Activated CD8-positive, alpha-beta memory T cell treated with anti-CD3 and anti-CD28 coated beads, Interleukin-2, amount 50 U/mL, for 24 hours (primary cell): ENCODE results near the gene SLC7A4.

Experiments used
- DNase-seq: peaks from one replicate; pipeline ENCODE4 v3.0.0-alpha.2; 2020; ENCODE audit errors: extremely low read depth

Gene SLC7A4

DNA sequence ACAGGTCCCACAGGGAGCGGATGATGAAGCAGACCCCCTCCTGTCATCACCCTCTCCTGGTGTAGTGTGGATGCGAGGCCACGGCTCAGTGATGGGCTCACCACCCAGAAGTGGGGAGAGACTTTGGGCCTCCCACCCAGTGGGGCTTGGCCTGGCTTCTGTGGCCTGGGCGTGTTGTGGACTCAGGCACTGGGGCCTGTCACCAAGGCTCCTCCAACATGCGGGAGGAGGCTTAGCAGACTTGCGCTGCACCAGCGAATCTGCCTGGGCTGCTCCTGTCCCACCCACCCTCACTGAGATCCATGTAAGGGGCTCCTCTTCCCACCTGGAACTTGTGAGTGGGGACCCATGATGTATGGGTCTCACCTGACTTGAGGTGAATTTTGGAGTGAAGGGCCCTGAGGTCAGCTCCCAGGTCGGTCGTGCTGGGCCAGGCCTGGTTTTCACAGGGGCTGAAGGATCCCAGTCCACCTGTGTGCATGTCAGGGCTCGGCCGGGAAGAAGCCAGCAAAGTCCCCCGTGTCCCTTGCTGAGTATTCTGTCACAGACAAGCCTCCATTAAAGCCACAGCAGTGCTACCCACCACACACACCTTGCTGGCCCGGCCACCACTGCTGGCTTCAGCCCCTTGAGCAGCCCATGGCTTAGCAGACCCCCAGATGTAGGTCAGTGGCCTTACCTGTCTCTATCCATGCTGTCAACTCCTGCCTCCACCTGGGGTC lies 34.7 kb downstream of the SLC7A4 start:
- no peak for DNase-seq

DNA sequence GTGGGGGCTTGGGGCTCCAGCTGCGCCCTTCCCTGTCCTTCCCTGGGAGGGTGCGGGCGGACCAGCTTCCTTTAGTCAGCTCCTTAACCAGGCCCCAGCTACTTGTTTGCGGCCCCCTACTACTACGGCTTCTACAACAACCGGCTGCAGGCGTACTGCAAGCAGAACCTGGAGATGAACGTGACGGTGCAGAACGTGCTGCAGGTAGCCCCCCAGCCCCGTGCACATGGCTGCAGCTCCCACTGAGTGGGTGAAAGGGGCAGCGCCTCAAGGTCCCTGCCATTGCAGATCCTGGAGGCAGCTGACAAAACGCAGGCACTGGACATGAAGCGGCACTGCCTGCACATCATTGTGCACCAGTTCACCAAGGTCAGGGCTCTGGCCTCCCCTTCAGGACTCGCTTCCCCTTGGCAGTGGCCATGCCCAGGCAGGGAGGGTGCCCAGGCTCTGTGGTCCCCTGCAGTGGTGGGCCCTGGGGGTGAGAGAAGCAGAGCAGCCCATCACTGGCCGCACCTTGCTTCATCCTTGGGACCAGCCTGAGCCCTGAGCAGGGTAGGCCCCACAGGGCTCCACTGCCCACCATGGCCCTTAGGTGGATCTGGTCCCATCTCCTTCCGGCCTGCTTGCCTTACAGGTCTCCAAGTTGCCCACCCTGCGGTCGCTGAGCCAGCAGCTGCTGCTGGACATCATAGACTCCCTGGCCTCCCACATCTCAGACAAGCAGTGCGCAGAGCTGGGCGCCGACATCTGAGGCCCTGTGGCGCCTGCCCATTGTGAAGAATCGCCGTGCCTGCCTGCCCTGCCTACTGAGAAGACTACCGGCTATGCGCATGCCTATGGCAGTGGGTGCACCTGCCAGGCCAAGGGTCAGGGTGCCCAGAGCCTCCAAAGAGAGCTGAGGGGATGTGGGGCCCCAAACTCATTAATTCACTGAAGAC lies 35.5 kb downstream of the SLC7A4 start:
- no peak for DNase-seq

- no peak for DNase-seq
These were observed 36.3 kb downstream of the SLC7A4 start for GRCh38 chr22:20996031-20996410.

GRCh38 chr22:20995329-20996030 lies 36.9 kb downstream of the SLC7A4 start:
- no peak for DNase-seq

DNA sequence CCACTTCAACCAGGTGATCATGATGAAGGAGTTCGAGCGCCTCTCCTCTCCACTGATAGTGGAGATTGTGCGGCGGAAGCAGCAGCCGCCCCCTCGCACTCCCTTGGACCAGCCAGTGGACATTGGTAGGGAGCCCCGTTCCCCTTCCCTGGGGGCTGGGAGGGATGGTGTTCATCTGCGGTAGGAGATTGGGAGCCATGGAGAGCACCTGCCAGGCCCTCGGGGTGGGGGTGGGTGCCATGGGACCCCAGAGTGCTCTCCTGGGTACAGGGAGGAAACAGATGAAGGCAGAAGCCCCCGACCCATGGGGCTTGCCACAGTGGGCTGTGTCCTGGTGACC lies 37.5 kb downstream of the SLC7A4 start:
- no peak for DNase-seq

DNA sequence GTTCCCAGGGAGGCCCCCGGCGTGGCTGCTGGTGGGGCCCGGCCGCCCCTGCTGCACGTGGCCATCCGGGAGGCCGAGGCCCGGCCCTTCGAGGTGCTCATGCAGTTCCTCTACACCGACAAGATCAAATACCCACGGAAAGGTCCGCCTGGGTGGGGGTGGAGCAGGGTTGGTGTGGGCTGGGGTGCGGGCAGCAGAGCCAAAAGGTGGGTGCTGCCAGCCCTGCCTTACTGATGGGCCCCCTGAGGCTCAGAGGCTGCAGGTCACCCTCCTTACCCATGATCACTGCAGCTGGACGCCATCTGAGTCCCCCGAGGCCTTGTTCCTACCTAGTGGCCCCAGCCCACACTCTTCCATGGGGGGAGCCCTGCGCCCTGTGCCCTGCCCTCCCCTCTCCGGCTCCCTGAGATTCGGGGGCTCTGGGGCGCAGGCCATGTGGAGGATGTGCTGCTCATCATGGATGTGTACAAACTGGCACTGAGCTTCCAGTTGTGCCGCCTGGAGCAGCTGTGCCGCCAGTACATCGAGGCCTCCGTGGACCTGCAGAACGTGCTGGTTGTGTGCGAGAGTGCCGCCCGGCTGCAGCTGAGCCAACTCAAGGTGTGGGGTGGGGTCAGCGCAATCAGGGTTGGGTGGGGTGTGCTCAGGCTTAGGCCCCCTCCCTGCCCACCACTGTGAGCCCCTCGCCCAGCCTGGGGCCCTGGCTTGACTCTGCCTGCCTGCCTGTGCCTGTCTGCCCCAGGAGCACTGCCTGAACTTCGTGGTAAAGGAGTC lies 38.0 kb downstream of the SLC7A4 start:
- no peak for DNase-seq

GRCh38 chr22:20993304-20994127 lies 38.8 kb downstream of the SLC7A4 start:
- DNase-seq, result no peak

DNA sequence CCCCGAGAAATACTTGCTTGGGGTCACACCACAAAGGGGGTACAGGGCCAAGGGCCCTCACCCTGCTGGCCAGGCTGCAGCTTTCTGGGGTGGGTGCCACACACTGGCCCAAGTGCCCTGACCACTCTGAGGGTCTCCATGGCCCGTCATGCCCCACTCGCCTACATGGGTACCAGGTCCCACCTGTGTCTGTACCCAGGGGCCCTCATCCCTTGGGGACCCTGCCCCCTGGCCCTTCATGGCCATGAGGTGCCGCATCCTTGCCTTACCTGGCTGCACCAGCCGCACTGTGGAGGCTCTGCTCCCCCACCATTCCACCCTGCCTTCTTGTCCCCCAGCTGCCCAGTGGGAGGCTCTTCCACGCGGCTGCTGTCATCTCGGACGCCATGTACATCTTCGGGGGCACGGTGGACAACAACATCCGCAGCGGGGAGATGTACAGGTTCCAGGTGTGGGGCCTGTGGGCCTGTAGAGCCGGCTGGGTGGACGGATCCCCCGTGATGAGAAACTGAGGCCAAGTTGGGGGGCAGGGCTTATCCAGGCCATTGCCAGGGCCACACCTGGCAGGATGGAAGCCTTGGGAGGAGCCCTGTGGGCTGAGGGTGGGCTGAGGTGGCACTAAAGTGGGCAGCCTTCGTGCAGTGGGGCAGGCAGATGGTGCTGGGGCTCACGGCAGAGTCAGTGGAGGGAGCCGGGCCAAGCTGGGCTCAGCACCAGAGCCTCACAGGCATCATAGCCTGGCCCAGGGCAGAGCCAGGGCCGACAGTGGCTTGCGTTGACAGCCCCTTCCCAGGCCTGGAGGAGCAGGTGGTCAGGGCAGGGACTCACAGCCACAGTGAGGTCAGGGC lies 39.7 kb downstream of the SLC7A4 start:
- DNase-seq, result no peak

DNA sequence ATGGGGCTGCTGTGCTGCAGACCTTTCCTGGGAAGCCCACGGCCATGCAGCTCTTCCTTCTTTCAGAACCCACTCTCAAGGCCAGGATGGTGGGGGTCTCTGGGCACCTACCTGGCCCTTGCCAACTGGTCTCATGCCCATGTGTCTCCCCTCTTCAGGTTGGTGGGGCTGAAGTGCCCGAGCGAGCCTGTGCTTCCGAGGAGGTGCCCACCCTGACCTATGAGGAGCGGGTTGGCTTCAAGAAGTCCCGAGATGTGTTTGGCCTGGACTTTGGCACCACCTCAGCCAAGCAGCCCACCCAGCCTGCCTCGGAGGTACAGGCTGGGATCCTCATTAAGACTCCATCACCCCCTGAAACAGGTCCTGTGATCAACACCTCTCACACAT lies 40.3 kb downstream of the SLC7A4 start:
- DNase-seq, result no peak

DNA sequence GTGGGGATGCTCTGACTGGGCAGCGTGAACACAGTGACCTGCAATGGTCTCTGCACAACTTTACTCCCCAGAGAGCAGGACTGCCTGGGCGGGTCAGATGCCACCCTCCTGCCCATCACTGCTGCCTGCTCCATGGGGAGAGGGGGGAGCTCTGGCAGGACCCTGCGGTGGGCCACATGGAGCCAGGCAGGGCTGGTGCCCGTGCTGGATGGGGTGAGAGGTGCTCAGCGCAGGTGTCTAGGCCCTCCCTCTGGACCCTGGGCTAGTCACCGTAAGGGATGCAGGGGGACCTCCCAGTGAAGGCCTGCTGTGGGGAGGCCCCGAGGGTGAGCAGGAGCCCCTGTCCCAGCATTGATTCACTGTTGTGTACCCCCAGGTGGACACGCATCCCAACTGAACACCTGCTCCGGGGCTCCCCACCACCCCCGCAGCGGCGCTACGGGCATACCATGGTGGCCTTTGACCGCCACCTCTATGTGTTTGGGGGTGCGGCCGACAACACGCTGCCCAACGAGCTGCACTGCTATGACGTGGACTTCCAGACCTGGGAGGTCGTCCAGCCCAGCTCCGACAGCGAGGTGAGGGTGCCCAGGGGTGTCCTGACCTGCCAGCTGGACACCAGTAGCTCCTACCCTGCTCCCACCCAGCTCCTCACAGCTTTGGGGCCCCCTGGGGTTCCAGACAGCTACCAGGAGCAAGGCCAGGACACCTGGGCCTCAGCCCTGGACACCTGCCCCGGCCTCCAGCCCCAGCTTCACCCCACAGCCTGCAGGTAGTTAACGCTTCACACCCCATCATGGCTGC lies 40.9 kb downstream of the SLC7A4 start:
- no peak for DNase-seq

GRCh38 chr22:20990184-20991180 lies 41.9 kb downstream of the SLC7A4 start:
- no peak for DNase-seq

GRCh38 chr22:20989323-20990138 lies 42.8 kb downstream of the SLC7A4 start:
- no peak for DNase-seq

GRCh38 chr22:20988573-20989322 lies 43.6 kb downstream of the SLC7A4 start:
- no peak for DNase-seq

DNA sequence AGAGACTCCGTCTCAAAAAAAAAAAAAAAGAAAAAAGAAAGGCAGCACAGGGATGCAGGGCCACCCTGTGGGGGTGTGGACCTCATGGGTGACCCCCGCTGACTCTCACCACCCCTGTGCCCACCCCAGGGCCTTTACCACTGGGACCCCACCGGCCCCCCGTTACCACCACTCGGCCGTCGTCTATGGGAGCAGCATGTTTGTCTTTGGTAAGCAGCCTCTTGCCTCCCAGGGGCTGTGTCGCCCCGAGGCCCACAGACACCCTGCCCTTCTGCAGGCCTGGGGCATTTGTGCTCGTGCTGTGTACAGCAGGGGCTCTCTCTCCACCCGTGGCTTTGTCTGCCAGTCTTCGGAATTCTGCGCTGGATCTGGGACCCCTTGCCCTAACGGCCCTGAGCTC lies 45.0 kb downstream of the SLC7A4 start:
- no peak for DNase-seq

DNA sequence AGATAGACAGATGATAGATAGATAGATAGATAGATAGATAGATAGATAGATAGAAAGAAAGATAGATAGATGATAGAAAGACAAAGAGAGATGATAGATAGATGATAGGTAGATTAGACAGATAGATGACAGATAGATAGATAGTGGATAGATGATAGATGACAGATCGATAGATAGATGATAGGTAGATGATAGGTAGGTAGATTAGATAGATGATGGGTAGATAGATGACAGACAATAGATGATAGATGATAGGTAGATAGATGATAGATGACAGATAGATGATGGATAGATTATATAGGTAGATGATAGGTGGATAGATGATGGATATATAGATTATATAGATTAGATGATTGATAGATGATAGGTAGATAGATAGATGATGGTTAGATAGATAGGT lies 46.0 kb downstream of the SLC7A4 start:
- no peak for DNase-seq

DNA sequence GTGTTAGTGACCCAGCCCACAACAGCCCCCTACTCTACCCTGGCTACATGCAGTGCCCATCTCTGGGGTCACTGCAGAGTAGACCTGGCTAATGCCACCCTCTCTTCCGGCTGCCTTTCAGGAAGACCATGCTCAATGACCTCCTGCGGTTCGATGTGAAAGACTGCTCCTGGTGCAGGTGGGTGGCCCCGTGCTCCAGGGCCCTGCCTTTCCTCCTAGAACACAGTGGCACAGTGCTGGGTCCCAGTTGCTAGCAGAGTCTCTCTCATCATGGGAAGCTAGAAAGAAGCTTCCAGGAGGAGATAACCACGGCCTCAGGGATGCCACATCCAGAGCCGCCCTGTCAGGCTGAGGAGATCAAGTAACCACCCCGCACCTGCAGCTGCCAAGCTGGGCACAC lies 46.6 kb downstream of the SLC7A4 start:
- DNase-seq, result no peak
